ENCODE measurements around the gene OR10X1.

- no peak for TF ChIP-seq CTCF (IDR thresholded peaks at IDR 0.05; ENCODE audit: borderline replicate concordance, extremely low read depth, low read length, poor library complexity, severe bottlenecking)
- TF ChIP-seq EZH2 (IDR thresholded peaks at IDR 0.05; ENCODE audit: borderline replicate concordance, low read depth, low read length, severe bottlenecking): no peak
These were observed 2.1 kb downstream of the OR10X1 start for GRCh38 chr1:158577561-158577960.
